Stimulated activated CD8-positive, alpha-beta memory T cell treated with anti-CD3 and anti-CD28 coated beads, Interleukin-15, amount 100 ng/mL, for 1 hour (primary cell): ENCODE measurements around the gene KANK3.
A peak's percentile ranks its signal among the peaks of the same experiment; 100 is the strongest.
"Not testable (repeated sequence)": the region's sequence is repeated elsewhere in the genome, so short reads cannot be mapped to it uniquely, and the experiment has no call there.

Experiments
- DNase-seq: peaks from one replicate; pipeline ENCODE4 v3.0.0-alpha.2; 2020; ENCODE audit warnings: low read depth

The KANK3 gene

DNA sequence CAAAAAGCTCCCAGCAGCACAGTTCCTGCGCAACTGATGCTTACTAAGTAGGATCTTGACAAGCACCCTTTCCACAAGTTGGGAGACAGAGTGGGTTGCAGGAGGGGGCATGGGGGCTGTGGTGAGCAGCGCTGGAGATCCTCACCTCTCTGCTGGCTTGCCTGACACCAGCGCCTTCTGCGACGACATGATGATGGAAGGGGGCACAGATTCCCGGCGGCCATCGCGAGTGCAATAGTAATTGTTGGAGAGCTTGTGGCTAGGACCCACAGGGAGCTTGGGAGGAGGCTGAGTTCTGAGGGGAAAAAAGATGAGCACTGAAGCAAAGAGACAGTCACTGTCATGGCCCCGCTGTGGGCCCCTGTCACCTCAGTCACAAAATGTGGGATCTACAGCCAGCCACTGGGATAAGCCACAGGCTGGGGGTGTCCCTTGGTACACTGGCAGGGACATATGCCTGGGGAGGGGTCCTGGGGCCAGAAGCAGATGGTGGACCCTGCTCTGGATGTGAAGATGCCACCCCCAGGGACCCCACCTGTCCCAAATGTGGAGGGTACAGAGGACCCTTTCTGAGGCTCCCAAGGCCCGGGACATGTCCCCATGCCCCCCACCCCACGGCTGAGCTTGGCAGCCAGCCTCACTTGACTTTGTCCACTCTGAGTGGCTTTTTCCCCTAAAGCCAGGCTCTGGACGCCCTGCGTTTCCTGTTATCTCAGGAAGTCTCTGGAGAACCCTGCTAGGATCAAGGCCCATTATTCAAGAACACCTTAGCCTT lies 26.5 kb downstream of the KANK3 start:
- no peak for DNase-seq

DNA sequence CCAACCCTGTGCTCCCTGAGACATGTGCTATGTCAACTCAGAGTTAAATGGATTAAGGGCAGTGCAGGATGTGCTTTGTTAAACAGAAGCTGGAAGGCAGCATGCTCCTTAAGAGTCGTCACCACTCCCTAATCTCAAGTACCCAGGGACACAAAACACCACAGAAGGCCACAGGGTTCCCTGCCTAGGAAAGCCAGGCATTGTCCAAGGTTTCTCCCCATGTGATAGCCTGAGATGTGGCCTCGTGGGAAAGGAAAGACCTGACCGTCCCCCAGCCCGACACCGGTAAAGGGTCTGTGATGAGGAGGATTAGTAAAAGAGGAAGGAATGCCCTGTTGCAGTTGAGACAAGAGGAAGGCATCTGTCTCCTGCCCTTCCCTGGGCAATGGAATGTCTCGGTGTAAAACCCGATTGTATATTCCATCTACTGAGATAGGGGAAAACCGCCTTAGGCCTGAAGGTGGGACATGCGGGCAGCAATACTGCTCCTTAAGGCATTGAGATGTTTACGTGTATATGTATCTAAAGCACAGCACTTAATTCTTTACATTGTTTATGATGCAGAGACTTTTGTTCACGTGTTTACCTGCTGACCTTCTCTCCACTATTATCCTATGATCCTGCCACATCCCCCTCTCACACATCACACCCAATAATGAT lies 28.0 kb downstream of the KANK3 start:
- DNase-seq, result not testable (repeated sequence)

DNA sequence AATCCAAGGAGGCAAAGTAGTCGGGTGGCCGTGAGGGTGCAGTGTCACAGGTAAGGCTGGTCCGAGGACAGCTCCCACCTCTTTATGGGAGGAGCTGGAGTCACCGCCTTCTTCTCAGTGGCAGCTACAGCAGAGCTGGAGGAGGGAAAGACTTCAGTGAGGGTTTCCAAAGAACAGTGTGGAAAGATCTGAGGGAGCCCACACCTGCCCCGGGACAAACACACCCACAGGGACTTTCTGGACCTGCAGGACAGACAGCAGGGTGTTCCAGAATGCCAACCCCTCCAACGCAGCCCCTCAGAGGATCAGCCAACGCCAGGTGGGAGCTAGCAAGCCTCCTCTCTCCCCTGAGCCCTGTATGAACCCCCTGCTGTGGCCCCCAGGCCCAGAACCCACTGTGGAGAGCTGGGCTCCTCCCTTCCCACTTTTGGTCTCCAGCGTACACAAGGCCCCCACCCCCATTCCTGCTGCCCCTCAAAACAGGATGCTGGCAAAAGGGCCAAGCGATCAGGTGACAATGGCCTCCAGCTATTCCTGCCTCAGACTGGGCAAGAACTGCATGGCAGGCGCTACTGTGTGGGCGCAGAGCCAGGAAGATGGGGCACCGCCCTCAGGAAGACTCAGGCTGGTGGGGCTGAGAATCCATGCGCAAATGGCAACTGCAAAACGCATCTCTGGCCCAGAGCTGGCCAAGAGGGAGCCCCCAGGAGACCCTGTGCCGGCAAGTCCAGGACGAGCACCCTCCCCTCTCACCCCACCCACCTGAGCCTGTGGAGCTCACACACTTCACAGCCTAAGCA lies 31.4 kb downstream of the KANK3 start:
- no peak for DNase-seq

DNA sequence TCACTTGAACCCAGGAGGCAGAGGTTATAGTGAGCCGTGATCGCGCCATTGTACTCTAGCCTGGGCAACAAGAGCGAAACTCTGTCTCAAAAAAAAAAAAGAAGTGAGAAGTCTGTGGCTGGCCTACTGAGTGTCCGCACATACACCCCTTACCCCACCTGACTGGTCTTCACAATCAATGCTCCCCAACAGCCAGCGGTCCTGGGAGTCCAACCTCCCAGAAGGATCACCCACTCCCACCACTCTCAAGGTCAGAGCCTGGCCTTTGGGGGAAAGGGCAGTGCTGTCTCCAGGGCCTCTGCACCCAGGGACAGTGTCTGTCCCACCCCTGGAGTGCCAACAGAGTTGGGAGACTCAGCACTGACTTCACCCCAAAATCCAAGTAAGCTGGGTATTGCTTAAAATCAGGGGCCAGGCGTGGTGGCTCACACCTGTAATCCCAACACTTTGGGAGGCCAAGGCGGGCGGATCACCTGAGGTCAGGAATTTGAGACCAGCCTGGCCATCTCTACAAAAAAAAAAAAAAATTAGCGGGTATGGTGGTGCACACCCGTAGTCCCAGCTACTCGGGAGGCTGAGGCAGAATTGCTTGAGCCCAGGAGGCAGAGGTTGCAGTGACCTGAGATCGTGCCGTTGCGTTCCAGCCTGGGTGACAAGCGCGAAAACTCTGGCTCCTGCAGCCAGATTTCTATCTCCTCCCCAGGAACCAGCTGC lies 32.6 kb downstream of the KANK3 start:
- no peak for DNase-seq

DNA sequence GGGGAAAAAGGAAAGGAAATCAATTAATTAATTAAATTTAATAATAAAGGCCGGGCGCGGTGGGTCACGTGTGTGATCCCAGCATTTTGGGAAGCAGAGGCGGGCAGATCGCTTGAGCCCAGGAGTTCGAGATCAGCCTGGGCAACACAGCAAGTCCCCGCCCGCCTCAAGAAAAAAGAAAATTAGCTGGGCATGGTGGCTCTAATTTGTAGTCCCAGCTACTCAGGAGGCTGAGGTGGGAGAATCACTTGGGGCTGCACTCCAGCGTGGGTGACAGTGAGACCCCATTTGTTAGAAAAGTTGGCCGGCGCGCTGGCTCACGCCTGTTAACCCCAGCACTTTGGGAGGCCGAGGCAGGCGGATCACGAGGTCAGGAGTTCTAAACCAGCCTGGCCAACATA lies 34.2 kb downstream of the KANK3 start:
- no peak for DNase-seq

DNA sequence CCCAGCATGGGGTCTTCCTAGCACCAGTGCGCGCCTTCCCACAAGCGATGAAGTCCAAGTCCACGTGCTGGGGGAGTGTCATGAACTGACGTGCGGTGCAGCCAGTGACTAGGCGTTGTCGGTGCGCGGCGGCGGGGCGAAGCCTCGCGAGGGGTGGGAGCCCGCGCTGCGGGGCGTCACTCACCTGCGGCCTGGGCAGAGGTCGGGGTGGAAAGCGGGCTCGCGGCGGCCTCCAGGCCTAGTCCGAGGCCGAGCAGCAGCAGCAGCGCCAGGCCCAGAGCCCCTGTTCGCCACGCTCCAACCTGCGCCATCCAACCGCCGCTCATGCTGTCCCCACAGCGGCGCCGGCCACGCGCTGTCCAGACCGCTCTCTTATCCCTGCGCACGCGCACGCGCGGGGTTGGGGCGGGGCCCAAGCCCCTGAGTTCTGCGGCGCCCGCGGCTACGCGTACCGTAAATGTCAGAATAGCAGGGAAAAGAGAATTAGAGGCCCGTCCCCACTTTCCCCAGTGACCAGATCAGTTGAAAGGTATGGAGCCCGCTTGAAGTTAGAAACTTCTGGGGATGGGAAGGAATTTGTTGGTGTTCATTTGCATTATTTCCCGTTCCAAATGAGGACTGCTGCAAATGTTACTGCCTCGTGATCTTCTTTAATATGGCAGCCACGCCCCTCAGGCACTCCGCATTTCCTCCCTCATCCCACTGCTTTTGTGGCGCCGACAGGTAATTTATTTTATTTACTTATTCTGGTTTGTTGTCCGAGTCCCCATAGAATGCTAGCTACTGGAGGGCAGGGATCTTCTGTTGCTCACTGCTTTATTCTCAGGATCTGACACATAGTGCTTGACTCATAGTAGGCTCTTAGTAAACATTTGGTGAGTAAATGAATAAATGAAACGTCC lies 34.8 kb downstream of the KANK3 start, which contains the start of gene CD320:
TSS of gene CD320 (minus strand) at position 394 of the 902 bp plus-strand sequence. CDS start at position 326, 68 bp downstream.
- DNase-seq, result peak; percentile 64

DNA sequence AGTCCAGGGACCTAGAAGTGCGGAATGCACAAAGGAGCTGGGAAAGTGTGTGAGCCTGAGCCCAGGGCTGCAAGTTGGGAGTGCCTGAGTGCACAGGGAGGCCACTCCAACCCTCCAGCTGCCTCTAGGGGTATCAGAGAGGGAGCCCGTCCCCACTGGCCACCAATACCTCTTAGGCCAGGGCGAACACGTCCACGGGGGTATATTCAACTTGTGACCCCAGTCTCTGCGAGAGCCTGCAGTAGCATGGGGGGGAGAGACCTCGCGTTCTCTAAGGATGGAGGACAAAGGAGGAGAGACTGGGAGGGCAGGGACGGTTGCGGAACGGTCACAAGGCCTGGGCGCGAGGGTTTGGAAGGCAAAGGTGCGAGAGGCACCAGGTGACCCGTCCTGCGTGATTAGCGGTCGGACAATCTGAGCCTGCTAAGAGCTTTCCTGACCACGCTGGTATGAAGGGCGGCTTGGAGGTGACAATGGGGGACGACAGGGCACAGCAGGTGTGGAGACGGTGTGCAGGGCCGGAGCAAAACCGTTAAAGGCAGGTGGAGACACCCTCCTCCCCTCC lies 35.6 kb downstream of the KANK3 start:
- no peak for DNase-seq

DNA sequence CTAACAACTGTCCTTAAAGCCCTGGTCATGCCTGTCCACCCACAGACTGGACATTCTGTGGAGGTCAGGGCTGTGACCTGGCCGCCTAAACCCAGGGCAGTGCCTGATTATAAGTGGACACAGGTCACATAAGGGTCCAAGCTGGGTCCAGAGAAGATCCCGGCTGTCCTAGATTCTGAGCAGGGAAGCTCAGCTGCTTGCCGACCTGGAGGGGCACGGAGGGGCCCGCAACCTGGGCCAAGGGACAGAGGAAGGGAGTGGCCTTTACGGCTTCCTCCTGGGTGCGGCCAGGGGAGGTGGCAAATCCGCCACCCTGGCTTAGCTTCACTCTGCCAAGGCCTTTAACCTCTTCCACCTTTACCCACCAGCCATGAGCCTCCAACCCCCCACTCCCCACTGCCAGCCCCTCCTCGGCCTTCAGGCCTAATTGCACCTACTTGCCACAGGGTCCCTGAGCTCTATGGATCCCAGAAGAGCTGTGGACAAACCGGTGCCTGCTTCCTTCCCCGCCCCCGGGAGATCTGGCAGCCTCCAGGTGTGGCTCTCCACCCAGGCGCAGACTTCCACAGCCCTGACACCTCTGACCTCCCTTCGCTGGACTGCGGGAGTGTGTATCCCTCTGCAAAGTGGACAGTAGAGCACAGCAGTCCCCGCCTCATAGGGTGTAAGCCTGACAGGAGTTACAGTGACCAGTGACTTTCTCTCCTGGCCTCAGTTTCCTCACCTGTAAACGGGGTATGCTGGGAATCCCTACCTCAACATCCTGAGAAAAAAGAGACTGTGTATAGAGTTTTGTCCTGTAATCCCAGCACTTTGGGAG lies 36.6 kb downstream of the KANK3 start:
- DNase-seq, result no peak

DNA sequence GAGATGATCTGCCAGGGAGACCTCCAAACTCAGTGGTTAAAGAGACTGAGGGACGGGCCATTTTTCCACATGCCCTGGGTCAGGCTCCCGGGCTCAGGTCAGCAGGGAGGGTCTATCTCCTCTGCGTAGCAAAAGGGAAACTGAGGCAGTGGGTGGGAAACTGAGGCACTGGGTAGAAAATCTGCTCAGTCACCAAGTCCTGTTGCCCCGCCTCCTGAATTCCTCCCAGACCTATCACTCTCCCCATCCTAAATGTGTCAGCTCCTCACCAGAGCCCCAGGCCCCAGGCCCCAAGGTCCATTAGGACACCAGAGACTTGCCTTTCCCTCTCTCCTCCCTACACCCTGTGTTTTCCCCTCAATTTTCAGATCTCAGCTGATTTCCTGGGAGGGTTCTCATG lies 37.3 kb downstream of the KANK3 start:
- no peak for DNase-seq

DNA sequence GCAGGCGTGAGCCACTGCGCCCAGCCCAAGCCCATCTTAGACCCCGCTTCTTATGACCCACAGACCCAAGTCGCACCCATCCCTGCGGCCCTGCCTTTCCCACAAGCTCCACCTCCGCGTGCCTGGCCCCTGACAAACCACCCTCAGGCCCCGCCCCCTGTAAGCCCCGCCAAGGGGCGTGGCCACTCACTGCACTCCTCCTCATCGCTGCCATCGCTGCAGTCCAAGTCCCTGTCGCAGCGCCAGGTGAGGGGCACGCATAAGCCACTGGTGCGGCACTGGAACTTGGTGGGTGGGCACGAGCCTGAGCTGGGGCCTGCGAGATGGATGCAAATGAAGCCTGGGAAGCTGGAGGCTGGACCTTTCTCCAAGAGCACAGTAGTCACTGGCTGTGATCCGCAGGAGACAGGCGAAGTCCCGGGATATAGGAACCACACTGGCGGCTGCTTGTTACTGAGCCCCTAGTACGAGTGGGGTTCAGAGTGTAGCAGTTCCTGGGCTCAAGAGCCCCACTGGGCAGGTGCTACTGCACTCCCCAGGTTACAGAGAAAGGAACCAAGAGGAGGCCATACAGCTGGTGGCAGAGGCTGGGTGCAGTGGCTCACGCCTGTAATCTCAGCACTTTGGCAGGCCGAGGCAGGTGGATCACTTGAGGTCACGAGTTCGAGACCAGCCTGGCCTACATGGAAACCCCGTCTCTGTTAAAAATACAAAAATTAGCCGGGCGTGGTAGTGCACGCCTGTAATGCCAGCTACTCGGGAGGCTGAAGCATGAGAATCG lies 38.0 kb downstream of the KANK3 start:
- DNase-seq, result no peak

DNA sequence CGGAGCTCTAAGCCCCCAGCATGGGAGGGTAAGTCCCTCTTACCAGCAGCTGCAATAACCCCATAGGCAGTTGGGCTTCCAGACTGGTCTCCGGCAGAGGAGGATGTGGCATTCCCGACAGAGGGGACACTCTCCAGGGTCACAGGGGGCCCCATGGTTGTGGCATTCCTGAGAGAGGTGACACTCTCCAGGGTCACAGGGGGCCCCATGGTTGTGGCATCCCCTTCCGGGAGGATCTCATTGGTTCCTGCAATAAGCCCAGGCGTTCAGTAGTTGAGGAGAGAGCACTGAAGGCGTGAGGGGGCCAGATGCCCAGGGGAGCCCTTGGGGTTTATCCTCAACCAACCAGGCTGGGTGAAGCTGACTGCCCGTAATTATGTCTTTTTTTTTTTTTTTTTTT lies 40.3 kb downstream of the KANK3 start:
- no peak for DNase-seq

DNA sequence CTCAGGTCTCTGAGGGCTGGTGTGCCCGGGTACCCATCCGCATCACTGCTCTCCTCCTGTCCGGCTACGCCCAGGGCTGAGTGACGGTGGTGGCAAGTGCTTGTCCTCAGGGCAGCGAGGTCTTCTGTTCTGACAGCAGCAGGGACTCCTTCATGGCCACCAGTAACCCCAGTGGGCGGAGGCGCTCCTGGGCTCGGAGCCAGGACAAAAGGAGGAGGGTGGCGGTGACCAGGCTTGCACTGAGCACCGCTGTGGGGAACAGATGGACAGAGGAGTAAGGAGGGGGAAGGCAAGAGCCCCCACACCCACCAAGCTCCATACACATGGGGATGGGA lies 40.7 kb downstream of the KANK3 start:
- DNase-seq, result no peak

DNA sequence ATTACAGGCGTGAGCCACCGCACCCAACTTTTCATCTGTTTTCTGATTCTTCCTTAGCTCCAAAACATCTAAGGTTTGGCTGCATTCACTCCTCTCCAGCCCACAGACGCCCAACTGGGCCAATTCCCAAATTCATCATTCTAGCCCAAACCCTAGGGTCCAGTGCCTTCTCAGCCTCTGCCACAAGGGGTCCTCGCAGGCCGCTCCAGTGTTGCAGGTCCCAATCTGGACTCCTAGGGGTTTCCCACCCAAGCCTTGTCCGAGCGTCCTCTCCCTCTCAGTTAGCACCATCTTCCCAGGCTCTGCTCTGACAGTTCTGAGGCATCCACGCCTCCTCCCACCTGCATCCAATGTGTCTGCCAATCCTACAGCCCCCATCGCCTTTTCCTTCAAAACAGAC lies 51.7 kb downstream of the KANK3 start:
- not testable (repeated sequence) for DNase-seq

DNA sequence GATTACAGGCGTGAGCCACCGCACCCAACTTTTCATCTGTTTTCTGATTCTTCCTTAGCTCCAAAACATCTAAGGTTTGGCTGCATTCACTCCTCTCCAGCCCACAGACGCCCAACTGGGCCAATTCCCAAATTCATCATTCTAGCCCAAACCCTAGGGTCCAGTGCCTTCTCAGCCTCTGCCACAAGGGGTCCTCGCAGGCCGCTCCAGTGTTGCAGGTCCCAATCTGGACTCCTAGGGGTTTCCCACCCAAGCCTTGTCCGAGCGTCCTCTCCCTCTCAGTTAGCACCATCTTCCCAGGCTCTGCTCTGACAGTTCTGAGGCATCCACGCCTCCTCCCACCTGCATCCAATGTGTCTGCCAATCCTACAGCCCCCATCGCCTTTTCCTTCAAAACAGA lies 66.6 kb downstream of the KANK3 start:
- not testable (repeated sequence) for DNase-seq
